Activated CD8-positive, alpha-beta T cell treated with anti-CD3 and anti-CD28 coated beads for 36 hours (primary cell): ENCODE measurements around the gene DDX23. TPM values are rescaled to one million over a fixed set of nuclear protein-coding genes. Genes with fewer than 3 reads are reported as not detected.
"Not testable (repeated sequence)": the region's sequence is repeated elsewhere in the genome, so short reads cannot be mapped to it uniquely, and the experiment has no call there.

Experiments
- ATAC-seq: fragments of 200-7000 bp; cut with Tn5 transposase; one replicate; pipeline ENCODE4 v1.10.0; 2021; ENCODE audit warnings: mild to moderate bottlenecking, moderate library complexity
- CTCF ChIA-PET: fragments of 350-600 bp; sonication (Branson Sonifier 250); formaldehyde crosslinking; loops from one replicate; lab custom pipeline; 2021; ENCODE audit warnings: antibody characterized with exemption; lab: Charles Lee
- POLR2A ChIA-PET: fragments of 350-600 bp; sonication (Branson Sonifier 250); formaldehyde crosslinking; loops from one replicate; lab custom pipeline; 2021; ENCODE audit warnings: antibody characterized with exemption; lab: Charles Lee
- DNase-seq: peaks from one replicate; pipeline ENCODE4 v3.0.0-alpha.2; 2020
- H3K27ac Mint-ChIP-seq: one replicate; pipeline ENCODE4 v1.8.0; 2021; ENCODE audit warnings: mild to moderate bottlenecking, mixed read lengths
- H3K27me3 Mint-ChIP-seq: one replicate; pipeline ENCODE4 v1.8.0; 2021; ENCODE audit warnings: mixed read lengths
- H3K36me3 Mint-ChIP-seq: one replicate; pipeline ENCODE4 v1.8.0; 2021; ENCODE audit warnings: low read depth, mixed read lengths
- H3K4me1 Mint-ChIP-seq: one replicate; pipeline ENCODE4 v1.8.0; 2021; ENCODE audit warnings: low read depth, mixed read lengths
- H3K4me3 Mint-ChIP-seq: one replicate; pipeline ENCODE4 v1.8.0; 2021; ENCODE audit warnings: mild to moderate bottlenecking, moderate library complexity, mixed read lengths
- H3K9me3 Mint-ChIP-seq: one replicate; pipeline ENCODE4 v1.8.0; 2021; ENCODE audit warnings: mixed read lengths
- intact Hi-C: fragments of 100-400 bp; cut with micrococcal nuclease; formaldehyde crosslinking; loops from one replicate; pipeline ENCODE4 v1.10.0; 2022
- total RNA-seq, 2 experiments: library from RNA; stranded (reverse); gene quantifications; one replicate each; pipeline ENCODE4 v1.2.3, GENCODE V29; 2021
- TF ChIP-seq, protein P1 (sequence below): fragments of 200-600 bp; IDR thresholded peaks from one replicate; pipeline ENCODE4 v1.8.0; 2022; ENCODE audit warnings: antibody characterized with exemption, mild to moderate bottlenecking

Gene DDX23
- total RNA-seq, 2 experiments from 2014 or later = 84.5 to 95.6 TPM

DNA sequence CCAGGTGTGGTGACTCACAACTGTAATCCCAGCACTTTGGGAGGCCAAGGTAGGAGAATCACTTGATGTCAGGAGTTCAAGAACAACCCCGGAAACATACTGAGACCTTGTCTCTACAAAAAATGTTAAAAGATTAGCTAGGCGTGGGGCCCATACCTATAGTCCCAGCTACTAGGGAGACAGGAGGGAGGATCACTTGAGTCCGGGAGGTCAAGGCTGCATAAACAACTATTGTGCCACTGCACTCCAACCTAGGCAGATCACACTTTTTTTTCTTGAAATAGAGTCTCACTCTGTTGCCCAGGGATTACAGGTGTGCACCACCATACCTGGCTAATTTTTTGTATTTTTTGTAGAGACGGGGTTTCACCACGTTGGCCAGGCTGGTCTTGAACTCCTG is 7.6 kb upstream of the DDX23 start:
- no peaks in the 10 kb centered on the region for H3K9me3 Mint-ChIP-seq
- H3K4me1 Mint-ChIP-seq = peaks cover 9% of the 10 kb centered on the region
- CTCF ChIA-PET = interaction anchor here (0.6 to 12.8 kb wide), 4 partner anchors 31 to 244 kb away, joined by 3 to 294 read pairs (median 6); a partner anchor contains a TSS
- H3K27me3 Mint-ChIP-seq = peaks cover 21% of the 10 kb centered on the region
- no peaks in the 10 kb centered on the region for H3K36me3 Mint-ChIP-seq
- H3K27ac Mint-ChIP-seq = no peak overlapping the region
- ATAC-seq = no peak
- DNase-seq = no peak
- intact Hi-C loops = no loop called here
- POLR2A ChIA-PET = interaction anchor here (0.6 kb wide), 1 partner anchor 60 kb away, joined by 4 read pairs; no protein-coding TSS in a partner anchor
- H3K4me3 Mint-ChIP-seq = no peak overlapping the region
- TF ChIP-seq, protein P1, sequence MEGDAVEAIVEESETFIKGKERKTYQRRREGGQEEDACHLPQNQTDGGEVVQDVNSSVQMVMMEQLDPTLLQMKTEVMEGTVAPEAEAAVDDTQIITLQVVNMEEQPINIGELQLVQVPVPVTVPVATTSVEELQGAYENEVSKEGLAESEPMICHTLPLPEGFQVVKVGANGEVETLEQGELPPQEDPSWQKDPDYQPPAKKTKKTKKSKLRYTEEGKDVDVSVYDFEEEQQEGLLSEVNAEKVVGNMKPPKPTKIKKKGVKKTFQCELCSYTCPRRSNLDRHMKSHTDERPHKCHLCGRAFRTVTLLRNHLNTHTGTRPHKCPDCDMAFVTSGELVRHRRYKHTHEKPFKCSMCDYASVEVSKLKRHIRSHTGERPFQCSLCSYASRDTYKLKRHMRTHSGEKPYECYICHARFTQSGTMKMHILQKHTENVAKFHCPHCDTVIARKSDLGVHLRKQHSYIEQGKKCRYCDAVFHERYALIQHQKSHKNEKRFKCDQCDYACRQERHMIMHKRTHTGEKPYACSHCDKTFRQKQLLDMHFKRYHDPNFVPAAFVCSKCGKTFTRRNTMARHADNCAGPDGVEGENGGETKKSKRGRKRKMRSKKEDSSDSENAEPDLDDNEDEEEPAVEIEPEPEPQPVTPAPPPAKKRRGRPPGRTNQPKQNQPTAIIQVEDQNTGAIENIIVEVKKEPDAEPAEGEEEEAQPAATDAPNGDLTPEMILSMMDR = no peak

DNA sequence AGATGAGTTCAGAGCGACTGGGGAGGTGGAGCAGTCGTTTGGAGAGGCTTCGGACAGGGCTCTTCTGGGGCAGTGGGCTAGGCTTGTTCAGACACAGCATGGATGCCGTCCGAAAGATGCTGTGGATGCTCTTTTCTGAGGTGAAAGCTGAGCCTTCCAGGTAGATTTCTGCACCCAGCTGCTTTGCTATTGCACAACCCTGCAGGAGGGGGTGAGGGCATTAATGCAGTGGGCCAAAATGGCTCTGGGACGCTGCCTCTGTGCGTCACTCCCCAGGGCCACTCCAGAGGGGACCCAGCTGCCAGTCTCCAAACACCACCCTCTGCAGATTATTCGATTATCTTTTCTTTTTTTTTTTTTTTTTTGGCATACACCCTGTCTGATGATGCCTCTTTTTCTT is 6.1 kb upstream of the DDX23 start:
- DNase-seq (no peak), ATAC-seq (no peak)
- ChIA-PET CTCF (interaction anchor here (1.5 to 12.8 kb wide), 2 partner anchors 32 to 119 kb away, joined by 4 to 294 read pairs; no protein-coding TSS in a partner anchor), POLR2A (no interaction called here)
- peaks cover 5% of the 10 kb centered on the region for H3K27me3 Mint-ChIP-seq
- TF ChIP-seq, protein P1 = no peak
- intact Hi-C loops = no loop called here
- no peak overlapping the region for H3K4me3 Mint-ChIP-seq
- H3K36me3 Mint-ChIP-seq = no peaks in the 10 kb centered on the region
- H3K27ac Mint-ChIP-seq = no peak overlapping the region
- no peaks in the 10 kb centered on the region for H3K9me3 Mint-ChIP-seq
- H3K4me1 Mint-ChIP-seq = peaks cover 4% of the 10 kb centered on the region

DNA sequence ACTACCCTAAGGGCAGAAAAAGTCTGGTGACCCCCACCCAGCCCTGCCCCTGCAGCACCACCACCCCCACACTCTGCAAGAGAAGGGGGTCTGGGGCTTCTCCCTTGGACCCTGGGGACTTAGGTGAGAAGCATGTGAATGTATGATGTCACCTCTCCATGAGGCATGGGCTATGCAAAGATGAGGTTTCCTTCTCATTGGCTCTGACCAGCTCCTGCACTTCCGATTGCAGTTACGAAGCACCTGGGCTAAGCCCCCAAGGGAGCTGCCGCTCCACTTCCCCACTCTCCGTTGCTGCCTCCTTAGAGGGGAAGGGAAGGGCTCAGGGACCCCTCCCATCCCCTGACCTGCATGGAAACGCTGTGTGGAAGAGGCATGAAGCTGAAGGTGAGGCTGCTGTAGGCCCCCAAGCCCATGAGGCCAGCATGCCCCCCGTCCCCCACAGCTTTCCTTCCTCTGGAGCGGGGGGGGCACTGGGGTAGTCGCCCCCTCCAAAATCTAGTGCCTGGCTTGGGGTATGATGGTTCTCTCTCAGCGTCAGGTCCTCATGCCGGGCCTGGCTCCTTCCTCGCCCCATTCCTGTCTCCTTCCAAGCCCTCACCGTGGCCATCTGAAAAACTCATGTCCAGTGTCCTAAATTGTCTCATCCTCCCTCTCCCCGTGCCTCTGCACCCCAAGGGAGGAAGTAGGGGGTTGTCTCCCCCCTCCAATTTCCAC is 5.5 kb upstream of the DDX23 start:
- no peak overlapping the region for H3K4me3 Mint-ChIP-seq
- H3K27ac Mint-ChIP-seq = no peak overlapping the region
- POLR2A ChIA-PET = interaction anchor here (0.6 to 1.5 kb wide), 2 partner anchors 8 to 82 kb away, joined by 3 to 7 read pairs; partner anchors contain the start of gene RND1
- H3K36me3 Mint-ChIP-seq = no peaks in the 10 kb centered on the region
- DNase-seq (no peak), ATAC-seq (no peak)
- no peaks in the 10 kb centered on the region for H3K9me3 Mint-ChIP-seq
- H3K27me3 Mint-ChIP-seq = peaks cover 1% of the 10 kb centered on the region
- CTCF ChIA-PET = interaction anchor here (0.6 to 12.8 kb wide), 5 partner anchors 8 to 1175 kb away, joined by 3 to 294 read pairs (median 4); partner anchors contain the start of gene RND1
- peaks cover 9% of the 10 kb centered on the region for H3K4me1 Mint-ChIP-seq
- intact Hi-C loops = no loop called here
- TF ChIP-seq, protein P1 = no peak

DNA sequence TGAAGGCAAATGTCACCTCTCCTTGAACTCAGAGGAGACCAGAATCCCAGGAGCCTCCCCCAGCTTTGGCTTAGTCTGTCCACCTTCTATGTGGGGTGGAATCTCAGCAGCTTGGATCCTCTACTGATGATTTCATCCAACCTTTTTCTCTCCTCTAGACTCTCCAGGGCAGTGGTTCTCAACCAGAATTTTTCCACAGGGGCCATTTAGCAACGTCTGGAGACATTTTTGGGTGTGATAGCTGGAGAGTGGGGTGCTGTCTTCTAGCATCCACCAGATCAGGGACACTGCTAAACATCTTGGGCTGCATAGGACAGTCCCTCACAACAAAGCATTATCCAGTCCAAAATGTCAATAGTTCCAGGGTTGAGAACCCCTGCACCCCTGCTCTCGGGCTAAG is 4.4 kb upstream of the DDX23 start:
- H3K27ac Mint-ChIP-seq = no peak overlapping the region
- TF ChIP-seq, protein P1 = no peak
- H3K4me3 Mint-ChIP-seq = no peak overlapping the region
- no peaks in the 10 kb centered on the region for H3K9me3 Mint-ChIP-seq
- H3K27me3 Mint-ChIP-seq = no peaks in the 10 kb centered on the region
- peaks cover 9% of the 10 kb centered on the region for H3K4me1 Mint-ChIP-seq
- H3K36me3 Mint-ChIP-seq = peaks cover 3% of the 10 kb centered on the region
- DNase-seq = no peak
- POLR2A ChIA-PET = interaction anchor here (0.5 to 1.5 kb wide), 2 partner anchors 9 to 44 kb away, joined by 3 to 7 read pairs; partner anchors contain the start of gene RND1
- intact Hi-C loops = no loop called here
- no peak for ATAC-seq
- CTCF ChIA-PET = interaction anchor here (0.7 to 12.8 kb wide), 6 partner anchors 9 to 121 kb away, joined by 3 to 294 read pairs (median 5); partner anchors contain the start of gene RND1

DNA sequence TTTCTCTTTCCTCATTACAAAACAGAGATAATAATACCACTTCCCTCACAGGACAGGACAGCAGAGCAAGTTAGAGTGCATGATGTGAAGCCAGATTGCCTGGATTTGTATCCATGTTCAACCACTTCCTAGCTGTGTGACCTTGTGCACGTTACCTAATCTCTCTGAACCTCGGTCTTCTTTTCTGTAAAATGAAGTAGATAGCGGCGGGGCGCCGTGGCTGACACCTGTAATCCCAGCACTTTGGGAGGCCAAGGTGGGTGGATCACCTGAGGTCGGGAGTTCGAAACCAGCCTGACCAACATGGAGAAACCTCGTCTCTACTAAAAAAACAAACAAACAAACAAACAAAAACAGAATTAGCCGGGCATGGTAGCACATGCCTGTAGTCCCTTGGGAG is 3.0 kb upstream of the DDX23 start:
- CTCF ChIA-PET = interaction anchor here (1.0 to 12.8 kb wide), 6 partner anchors 15 to 139 kb away, joined by 3 to 294 read pairs (median 46); a partner anchor contains a TSS

More for the DNA sequence above, 3.0 kb upstream of the DDX23 start:
- not testable (repeated sequence) for H3K27me3 Mint-ChIP-seq, H3K9me3 Mint-ChIP-seq, DNase-seq, H3K4me3 Mint-ChIP-seq, H3K27ac Mint-ChIP-seq, ATAC-seq
- intact Hi-C loops = loop anchor here (5.0 kb wide), 1 partner anchor 122 kb away; the partner anchor contains the start of gene WNT1
- POLR2A ChIA-PET = interaction anchor here (5.8 kb wide), 1 partner anchor 10 kb away, joined by 56 read pairs; the partner anchor contains the start of gene RND1
- peaks cover 14% of the 10 kb centered on the region for H3K36me3 Mint-ChIP-seq
- H3K4me1 Mint-ChIP-seq = peaks cover 17% of the 10 kb centered on the region
